Epithelial cell of esophagus (primary cell): ENCODE measurements around the gene TLE6.
A peak's percentile ranks its signal among the peaks of the same experiment; 100 is the strongest.

Experiments
- DNase-seq: peaks from one replicate; pipeline ENCODE4 v3.0.0; 2010; ENCODE audit warnings: low read depth
- H3K4me3 ChIP-seq: 2 replicates; pipeline ENCODE4 v1.5.1; 2011; ENCODE audit warnings: mild to moderate bottlenecking, low read length, control low read depth
- CTCF ChIP-seq: IDR thresholded peaks from 2 replicates; pipeline ENCODE4 v1.5.1; 2011; ENCODE audit warnings: low read depth, mild to moderate bottlenecking, low read length, control low read depth, inconsistent platforms; ENCODE audit not compliant: insufficient read depth; ENCODE audit errors: missing control alignments

The TLE6 gene

GRCh38 chr19:3001235-3001800 lies 24.0 kb downstream of the TLE6 start:
- DNase-seq: no peak
- TF ChIP-seq CTCF: no peak
- no peak overlapping the region for H3K4me3 ChIP-seq

GRCh38 chr19:3003046-3003445 lies 25.7 kb downstream of the TLE6 start:
- no peak for TF ChIP-seq CTCF
- no peak overlapping the region for H3K4me3 ChIP-seq
- DNase-seq: no peak

- no peak for DNase-seq
- TF ChIP-seq CTCF: no peak
- no peak overlapping the region for H3K4me3 ChIP-seq
Measured at GRCh38 chr19:3004522-3004921, 27.2 kb downstream of the TLE6 start.

GRCh38 chr19:3005345-3005744 lies 28.0 kb downstream of the TLE6 start:
- no peak for TF ChIP-seq CTCF
- H3K4me3 ChIP-seq: no peak overlapping the region
- DNase-seq: no peak

- no peak for TF ChIP-seq CTCF
- H3K4me3 ChIP-seq: no peak overlapping the region
- peak; percentile 27 for DNase-seq
Measured at GRCh38 chr19:3006075-3006767, 28.9 kb downstream of the TLE6 start.

GRCh38 chr19:3007975-3008374 lies 30.6 kb downstream of the TLE6 start:
- no peak for TF ChIP-seq CTCF
- DNase-seq: no peak
- no peak overlapping the region for H3K4me3 ChIP-seq

GRCh38 chr19:3008994-3009393 lies 31.6 kb downstream of the TLE6 start:
- no peak overlapping the region for H3K4me3 ChIP-seq
- DNase-seq: no peak
- no peak for TF ChIP-seq CTCF
